Colon (tissue), 2 donors: Measurements from ENCODE around the gene MAP7D1.
"Not testable (repeated sequence)": the region's sequence is repeated elsewhere in the genome, so short reads cannot be mapped to it uniquely, and the experiment has no call there.

ENCODE experiments used
- FAIRE-seq: peaks from 2 replicates; lab custom pipeline; 2012; peaks lifted over from hg19 to GRCh38; lab: Jason Lieb, UNC
- donor health status: control.
- donor health status: control.

MAP7D1 gene

DNA sequence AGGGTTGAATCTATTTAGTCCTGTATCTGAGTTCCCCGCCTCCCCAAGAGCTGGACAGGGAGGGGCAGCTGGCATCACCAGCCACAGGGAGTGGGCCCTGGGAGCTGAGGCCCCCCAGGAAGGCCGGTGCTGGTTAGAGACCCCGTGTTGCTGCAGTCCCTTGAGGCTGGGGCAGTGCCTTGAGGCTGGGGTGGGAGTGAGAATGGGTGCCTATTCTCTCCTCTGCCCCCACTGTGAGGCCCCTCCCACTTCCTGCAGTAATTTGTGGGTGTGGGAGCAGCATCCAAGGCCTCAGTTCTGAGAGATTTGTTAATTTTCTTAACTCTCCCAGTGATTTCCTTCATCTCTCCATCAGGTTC, 4.1 kb upstream of the MAP7D1 start:
- no peak for FAIRE-seq

DNA sequence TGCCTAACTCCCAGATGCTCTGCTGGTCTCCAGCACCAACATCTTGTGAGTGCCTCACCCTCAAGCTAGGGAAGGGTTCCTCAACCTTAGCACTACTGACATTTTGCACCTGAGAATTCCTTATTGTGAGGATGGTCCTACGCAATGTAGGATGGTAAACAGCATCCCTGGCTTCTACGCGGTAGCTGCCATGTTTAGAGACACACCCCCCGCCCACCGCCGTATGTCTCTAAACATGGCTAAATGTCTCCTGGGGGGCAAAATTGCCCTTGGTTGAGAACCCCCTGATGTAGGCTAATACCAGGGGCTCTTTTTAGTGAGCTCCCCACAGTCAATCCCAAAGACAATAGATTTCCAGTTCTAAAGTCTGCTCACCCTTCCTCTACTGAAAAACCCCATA, 2.5 kb upstream of the MAP7D1 start:
- FAIRE-seq = no peak

DNA sequence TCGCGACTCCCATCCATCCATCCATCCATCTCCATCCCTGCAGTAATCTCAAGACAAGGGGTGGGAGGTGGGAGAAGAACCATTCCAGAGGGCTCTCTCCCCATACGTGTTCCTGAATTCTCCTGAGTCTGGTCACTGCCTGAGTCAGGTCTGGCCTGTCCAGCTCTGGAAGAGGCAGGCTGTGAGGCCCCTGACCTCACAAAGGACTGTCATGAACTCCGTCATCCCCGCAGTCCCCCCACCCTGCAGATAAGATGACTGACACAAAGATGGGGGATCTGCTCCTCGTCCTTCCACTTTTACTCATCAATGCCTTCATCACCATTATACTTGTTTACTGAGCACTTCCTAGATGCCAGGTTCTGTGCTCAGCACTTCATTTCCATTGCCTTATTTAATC, 1.6 kb upstream of the MAP7D1 start:
- FAIRE-seq = no peak

DNA sequence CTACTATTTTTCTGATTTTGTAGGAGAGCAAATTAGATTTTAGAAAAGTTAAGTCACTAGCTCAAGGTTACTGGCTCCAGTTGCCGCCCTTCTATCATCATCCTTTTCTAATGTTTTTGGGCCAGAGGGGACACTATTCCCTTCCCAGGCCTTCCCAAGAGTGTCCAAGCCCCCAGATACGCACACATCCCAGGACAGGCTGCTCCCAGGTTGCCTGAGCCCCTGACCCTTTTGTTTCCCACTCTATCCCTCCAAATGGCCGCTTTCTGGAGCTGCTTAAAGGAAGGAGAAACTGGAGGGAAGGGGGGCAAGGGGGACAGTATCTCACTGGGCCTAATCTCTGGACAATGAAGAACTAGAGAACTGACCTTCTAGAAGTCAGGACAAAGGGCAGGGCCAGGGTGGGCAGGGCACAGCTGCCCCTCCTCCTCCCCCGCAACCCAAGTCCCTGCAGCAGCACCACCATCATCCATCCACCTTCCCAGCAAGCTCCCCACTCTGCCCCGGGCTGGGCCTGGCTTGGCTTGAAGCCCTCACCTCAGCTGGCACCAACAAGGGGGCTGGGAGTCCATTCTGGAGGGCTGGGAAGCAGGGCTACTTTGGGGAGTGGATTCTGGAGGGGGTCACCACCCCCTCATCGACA, 1.1 kb upstream of the MAP7D1 start:
- no peak for FAIRE-seq

DNA sequence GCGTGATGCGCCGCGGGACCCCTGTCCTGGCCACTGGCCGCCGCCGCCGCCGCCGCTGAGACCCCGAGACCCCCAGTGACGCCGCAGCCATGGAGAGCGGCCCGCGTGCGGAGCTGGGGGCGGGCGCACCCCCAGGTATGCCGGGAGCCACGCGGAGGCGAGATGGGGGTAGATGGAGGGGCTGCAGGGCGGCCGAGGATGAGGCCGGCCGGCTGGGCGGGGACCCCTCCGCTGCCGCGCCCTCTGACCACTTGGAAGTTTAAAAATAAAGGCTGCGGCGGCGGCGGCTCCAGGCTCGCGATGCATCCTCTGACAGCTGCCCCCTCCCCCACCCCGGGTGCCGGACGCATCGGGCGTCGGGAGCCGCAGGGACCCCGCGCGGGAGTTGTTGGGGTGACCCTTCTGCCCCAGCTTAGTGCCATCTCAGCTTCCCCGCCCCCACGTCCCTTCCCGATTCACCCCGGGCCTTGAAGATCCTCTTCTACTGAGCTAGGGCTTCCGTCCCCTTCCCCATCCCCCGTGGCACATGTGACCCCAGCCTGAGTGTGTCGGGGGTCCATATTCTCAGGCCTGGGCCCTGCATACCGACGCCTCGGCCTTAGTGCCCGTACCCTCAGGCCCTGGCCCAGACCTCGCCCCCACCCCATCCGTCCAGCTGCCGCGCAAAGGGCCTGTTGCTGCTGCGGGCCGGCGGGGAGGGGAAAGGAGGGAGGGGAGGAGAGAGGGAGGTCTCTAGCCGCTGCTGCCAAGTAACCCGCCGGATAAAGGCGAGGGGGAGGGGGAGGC, 562 bp downstream of the MAP7D1 start:
- FAIRE-seq = no peak

DNA sequence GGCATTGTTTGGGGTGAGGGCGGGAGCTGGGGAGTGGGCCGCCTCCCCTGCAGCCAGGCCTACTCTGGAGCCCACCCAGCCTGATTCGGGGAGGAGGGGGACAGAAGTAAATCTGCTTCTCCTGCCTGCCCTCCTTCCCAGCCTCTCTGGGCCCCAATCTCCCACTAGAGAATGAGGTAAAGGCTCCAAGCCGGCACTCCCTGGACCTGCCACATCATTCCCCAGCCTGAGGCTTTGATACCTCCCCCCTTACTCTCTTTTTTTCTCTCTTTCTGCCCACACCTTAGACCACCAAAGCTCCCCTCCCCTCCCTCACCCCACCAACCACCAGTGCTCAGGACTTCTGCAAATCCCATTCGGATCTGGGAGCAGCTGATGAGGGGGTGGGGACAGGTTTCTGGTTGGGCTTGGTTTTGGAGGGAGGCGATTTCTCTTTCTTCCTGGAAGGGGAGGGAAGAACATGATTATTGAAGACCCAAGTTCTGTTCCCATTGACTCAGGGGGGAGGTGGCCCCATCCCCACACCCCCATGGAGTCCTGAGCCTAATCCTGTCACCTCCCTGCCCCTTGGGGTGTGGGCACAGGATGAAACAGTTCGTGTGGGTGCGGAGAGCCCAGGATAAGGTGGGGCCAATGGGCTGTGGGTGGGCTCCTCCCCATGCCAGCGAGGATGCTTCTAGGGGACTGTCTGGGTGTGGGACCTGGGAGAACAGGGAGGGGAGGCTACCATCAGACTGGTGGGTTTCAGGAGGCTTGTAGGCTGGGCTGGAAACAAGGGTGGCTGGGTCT, 1.3 kb downstream of the MAP7D1 start:
- no peak for FAIRE-seq

DNA sequence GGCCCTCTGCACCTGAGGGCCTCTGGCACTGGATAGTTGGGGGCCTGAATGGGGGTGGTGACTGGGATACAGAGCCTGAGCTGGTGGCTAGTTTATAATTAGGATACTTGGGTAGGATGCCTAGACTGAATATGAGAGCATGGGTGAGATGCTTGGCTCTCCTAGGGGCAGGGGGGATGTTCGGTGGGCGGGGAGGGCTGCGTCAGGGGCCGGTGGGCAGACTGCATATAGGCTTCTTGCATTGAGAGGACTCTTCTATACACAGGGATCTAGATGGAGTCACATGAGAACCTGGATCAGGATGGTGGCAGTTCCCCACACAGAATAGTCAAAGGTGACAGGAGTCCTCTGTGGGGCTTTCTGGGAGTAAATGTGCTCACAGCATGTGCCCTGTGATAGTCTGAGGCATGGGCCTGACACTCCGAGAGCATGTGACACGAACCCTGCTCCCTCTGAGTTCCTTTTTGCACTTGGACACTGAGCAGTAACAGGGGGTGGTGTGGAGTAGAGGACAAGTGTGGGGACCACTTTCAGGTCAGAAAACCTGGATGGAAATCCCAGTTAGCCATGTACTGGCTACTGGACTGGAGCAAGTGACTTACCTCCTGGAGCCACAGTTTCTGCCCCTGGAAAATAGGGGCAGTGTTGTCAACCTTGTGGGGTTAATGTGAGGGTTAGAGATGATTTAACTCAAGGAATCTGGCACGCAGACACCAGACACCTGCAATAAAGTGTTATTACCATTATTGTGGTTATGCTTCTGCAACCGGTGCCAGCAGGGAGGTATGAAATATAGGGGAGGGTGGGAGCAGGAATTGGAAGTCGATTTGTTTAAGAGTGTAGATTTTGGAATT, 2.2 kb downstream of the MAP7D1 start:
- no peak for FAIRE-seq

DNA sequence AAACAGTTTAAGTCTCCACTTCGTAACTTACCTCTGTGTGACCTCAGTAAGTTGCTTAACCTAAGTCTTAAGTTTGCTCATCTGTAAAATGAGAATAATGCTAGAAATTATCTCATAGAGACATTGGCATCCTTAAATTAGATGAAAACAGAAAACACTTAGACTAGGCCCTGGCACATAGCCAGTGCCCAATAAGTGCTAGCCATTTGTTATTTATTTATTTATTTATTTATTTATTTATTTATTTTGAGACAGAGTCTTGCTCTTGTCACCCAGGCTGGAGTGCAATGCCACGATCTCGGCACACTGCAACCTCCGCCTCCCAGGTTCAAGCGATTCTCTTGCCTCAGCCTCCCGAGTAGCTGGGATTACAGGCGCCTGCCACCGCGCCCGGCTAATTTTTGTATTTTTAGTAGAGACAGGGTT, 2.9 kb downstream of the MAP7D1 start:
- FAIRE-seq = not testable (repeated sequence)

DNA sequence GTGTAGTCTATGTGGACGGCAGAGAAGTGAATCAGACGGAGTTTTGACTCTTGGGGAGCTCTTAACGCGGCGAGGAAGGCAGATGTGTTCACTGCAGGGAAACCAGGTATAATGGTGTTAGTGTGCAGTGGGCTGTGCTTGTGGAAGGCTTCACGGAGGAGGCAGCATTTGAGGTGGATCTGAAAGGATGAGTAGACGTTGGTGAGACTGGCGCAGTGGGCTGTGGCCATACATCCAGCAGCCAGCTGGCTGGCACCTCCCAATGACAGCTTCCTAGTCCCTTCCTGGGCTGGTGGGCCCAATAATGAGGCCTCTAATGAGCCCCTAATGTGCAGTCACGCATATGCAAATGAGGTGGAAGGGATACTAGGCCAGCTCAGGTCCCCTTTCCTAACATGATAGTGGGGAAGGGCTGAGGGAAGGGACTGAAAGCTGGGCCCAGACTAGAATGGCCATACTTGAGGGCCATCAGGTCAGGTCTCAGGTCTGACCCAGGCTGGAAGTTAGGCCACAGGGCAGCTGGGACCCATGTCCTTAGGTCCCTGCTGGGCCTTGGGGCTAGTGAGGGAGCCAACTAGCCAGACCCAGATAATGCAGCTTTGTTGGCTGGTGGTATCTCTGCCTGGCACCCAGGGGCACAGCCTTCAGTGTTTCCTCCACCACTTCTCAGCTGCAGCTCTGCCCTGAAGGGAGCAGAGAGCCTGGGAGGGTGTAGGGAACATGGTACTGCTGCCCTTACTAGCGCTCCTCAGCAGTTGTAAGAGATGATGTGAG, 3.8 kb downstream of the MAP7D1 start:
- FAIRE-seq = no peak

DNA sequence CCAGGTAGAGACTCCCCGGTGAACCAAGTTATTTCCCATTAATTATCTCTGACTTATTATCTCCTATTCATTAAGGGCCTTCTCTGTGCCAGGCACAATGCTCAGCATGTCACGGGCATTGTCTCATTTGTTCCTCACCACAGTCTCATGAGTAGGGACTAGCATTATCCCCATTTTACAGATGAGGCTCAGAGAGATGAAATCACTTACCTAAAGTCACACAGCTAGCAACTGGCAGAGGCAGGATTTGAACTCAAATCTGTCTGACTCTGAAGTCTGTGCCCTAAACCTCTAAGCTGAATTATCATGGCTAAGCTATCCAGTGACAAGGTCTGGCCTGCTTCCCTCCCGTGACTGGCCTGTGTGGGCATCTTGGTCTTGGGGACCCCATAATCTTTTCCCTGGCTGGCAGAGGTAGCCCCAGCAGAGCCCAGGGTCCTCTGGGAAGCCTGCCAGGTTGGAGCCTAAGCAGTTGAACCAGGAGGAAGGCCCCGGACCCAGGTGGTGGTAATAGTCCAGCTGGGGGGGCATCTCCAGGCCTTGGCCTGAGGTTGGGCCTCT, 4.5 kb downstream of the MAP7D1 start:
- no peak for FAIRE-seq

DNA sequence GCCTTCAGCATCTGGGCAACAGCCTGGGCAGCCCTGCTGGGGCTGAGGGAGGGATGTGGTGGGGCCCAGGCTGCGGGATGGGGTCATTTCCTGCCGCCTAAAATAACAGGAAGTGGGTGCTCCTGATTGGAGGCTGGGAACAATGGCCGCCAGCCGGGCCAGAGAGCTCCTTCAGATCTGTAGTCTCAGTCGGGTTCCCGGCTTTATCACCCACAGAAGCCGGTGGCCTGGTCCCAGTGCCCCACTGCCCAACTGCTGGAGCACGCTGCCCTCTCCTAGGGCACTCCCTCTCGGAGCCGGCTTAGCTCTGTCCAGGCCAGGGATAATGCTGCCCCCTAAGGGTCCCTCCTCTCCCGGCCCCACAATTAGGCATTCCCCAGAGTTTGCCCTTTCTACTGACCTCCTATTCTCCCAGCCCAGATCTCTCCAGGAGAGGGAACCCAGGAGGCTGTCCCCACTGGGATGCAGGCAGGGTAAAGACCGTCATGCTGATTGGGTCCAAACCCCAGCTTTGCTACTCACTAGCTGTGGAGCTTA, 5.1 kb downstream of the MAP7D1 start:
- no peak for FAIRE-seq

DNA sequence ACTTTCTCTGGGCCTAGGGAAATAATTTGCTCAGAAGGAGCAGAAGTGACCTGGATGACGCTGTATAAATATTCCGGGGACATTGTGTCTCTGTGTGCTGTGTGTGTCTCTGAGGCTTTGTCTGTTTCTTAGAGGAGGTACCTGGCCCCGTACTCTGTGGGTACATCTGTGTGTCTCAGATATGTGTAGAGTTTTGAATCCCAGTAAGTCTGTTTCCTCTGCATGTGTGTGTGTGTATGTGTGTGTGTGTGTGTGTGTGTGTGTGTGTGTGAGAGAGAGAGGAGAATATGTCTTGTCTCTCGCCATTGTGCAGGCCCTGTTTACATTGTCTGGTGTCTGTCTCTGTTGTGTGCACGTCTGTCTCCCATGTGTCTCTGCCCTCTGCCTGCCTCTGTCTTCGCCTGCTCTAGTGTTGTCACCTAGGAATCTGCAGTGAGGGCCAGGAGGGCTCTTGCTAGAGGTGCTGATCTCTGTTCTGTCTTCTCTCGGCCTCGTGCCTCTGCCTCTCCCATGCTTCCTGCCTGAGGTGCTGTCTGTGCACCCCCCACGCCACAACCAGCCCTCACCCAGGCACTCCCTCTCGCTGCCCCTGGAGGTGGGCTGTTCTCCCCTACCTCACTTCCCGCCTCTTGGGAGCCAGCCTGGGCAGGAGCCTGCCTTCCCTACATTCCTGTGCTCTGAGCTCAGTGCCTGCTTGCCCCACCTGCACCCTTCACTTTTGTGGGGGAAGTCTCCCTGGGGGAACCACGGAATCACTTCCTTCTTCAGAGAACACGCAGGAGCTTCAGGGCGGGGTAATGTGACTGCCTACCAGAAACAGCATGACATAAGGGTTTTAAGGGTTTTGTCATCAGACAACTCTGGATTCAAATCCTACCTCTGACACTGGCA, 5.9 kb downstream of the MAP7D1 start:
- FAIRE-seq = no peak

DNA sequence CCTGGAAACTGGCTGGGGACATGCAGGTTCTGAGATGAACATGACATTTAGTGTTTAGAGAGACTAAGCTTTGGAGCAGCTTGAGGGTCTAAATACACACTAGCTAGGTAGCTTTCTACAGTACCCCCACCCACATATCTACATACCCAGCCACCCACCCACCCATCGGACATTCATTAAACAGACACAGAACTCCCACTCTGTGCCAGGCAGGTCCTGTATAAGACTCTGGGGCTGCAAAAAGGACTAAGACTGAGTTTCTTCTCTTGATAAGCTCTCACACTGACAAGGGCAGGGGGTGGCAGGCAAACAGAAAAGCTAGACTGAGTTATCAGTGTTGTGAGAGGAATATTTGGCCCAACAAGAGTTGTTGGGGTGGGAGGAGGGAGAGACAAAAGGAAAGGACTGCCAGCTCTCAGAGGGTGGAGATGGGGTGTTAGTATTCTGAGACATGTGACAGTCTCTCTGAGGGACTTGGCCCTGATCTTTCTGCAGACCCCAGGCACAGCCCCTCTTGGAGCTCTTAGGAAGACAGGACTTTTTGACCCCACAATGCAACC, 6.8 kb downstream of the MAP7D1 start:
- FAIRE-seq = no peak

DNA sequence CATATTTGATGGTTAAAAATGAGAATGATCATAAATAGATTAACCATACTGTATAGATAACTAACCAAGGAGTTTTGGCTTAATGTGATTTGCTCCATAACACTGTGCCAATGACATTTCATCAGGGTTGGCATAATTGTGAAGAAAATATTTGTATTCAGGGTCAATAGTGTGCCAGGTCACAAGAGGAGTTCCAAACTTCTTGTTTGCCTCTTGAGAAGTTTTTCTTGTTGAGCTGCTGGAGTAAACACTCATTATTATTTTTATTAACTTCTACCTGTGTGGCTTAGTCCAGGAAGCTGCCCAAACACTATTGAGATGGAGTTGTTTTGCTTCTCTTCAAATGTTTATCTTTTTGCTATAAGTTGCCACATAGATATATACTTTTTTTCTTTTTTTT, 7.5 kb downstream of the MAP7D1 start:
- no peak for FAIRE-seq

DNA sequence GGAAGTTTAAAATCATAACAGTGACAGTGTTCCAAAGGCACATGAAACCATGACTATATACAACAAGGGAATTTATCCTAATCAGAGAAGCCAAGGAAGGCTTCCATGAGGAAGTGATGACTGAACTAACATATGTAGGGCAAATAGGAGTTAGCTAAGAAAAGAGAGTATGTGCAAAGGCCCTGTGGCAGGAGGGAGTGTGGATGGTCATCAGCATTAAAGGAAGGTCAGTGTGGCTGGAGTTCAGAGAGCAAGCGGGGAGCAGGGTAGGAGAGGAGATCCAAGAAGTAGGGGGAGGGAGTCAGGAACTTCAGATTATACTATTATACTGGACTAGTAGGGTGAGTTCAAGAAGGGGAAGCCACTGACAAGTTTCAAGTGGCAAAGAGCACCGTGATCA, 8.4 kb downstream of the MAP7D1 start:
- FAIRE-seq = no peak

DNA sequence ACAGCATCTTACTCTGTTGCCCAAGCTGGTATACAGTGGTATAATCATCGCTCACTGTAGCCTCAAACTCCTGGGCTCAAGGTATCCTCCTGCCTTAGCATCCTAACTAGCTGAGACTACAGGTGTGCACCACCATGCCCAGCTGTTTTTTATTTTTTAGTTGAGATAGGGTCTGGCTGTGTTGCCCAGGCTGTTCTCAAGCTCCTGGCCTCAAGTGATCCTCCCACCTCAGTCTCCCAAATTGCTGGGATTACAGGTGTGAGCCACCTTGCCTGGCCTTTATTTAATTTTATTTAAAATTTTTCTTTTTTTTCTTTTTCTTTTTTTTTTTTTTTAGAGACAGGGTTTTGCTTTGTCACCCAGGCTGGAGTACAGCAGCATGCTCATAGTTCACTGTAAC, 9.2 kb downstream of the MAP7D1 start:
- no peak for FAIRE-seq

DNA sequence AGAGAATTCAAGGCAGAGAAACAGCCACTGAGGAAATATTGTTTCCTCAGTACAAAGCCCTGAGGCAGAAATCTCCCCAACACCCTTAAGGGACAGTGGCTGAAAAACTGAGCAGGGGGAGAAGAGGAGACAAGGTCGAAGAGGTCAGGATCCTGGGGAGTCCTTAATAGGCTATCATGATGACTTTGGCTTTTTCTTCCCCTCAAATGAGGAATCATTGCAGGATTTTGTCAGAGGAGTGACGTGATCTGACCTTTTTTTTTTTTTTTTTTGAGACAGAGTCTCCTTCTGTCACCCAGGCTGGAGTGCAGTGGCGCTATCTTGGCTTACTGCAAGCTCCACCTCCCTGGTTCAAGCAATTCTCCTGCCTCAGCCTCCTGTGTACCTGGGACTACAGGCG, 10.2 kb downstream of the MAP7D1 start:
- FAIRE-seq = no peak

DNA sequence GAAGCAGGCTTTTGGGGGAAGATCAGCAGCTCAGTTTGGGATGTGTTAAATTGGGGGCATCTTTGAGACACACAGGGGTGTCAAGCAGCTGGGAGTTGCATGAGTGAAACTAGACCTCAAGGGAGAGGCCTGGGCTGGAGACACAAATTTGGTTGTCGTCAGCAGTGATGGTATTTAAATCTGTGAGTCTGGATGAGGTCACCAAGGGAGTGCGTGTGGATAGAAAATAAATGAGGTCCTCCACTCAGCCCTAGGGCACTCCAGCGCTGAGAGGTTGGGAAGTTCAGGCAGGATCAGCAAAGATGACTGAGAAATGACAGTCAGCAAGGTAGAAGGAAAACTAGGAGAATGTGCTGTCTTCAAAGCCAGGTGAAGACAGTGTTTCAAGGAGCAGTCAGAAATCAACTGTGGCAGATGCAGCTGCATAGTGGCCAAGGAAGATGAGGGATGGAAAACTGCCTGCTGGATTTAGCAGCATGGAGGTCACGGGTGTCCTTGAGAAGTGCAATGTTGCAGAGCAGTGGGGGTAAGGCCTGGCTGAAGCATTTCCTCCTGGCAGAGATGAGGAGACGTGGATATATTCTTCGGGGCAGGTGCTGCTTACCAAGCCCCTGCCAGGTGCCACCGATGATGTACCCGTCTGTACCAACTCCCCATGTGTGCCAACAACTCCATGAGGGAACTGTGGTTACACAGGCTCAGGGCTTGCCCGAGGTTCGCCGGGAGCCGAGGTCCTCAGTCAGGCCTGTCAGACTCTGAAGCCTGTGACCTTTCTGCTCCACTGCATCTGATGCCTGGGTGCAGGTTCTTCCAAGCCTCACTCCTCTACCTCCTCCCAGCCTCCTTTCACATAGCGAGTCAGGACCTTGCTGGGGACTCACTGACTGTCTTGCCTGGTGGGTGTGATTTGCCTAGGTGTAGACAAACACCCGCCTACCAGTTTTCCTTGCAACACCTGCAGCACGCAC, 11.3 kb downstream of the MAP7D1 start:
- FAIRE-seq = no peak
